H9 (cell line): ENCODE results near the gene HORMAD2. TPM values are rescaled to one million over a fixed set of nuclear protein-coding genes. Genes with fewer than 3 reads are reported as not detected.

Experiments
- DNase-seq: peaks from one replicate; pipeline ENCODE4 v3.0.0-alpha.2; 2017
- H2AFZ ChIP-seq: one replicate; pipeline ENCODE4 v1.6.1; 2013; ENCODE audit warnings: mild to moderate bottlenecking, low read length, control low read depth, moderate library complexity
- H2AK5ac ChIP-seq: 2 replicates; pipeline ENCODE4 v1.6.1; 2013; ENCODE audit warnings: low read length, control low read depth, mixed read lengths; ENCODE audit not compliant: insufficient read length
- H2BK120ac ChIP-seq: one replicate; pipeline ENCODE4 v1.6.1; 2013; ENCODE audit warnings: low read depth, mild to moderate bottlenecking, low read length, control low read depth, inconsistent platforms; ENCODE audit not compliant: poor library complexity, severe bottlenecking
- H2BK12ac ChIP-seq: 2 replicates; pipeline ENCODE4 v1.6.1; 2013; ENCODE audit warnings: low read length, control low read depth, mixed read lengths, low read depth; ENCODE audit not compliant: insufficient read length
- H2BK15ac ChIP-seq: 2 replicates; pipeline ENCODE4 v1.6.1; 2013; ENCODE audit warnings: low read depth, low read length, control low read depth
- H2BK20ac ChIP-seq: one replicate; pipeline ENCODE4 v1.6.1; 2013; ENCODE audit warnings: low read depth, mild to moderate bottlenecking, low read length, control low read depth, inconsistent platforms; ENCODE audit not compliant: poor library complexity, severe bottlenecking
- H2BK5ac ChIP-seq: 2 replicates; pipeline ENCODE4 v1.6.1; 2013; ENCODE audit warnings: low read length, control low read depth, mixed read lengths; ENCODE audit not compliant: insufficient read length
- H3K14ac ChIP-seq: 2 replicates; pipeline ENCODE4 v1.6.1; 2013; ENCODE audit warnings: low read length, control low read depth; ENCODE audit not compliant: insufficient read depth
- H3K18ac ChIP-seq: 2 replicates; pipeline ENCODE4 v1.6.1; 2013; ENCODE audit warnings: low read depth, mild to moderate bottlenecking, mixed read lengths, low read length, control low read depth; ENCODE audit not compliant: insufficient read length
- H3K23ac ChIP-seq: 2 replicates; pipeline ENCODE4 v1.6.1; 2013; ENCODE audit warnings: low read length, control low read depth, mixed read lengths, low read depth; ENCODE audit not compliant: insufficient read length
- H3K23me2 ChIP-seq: 2 replicates; pipeline ENCODE4 v1.6.1; 2013; ENCODE audit warnings: low read depth, mild to moderate bottlenecking, mixed read lengths, low read length, control low read depth; ENCODE audit not compliant: insufficient read length, poor library complexity, severe bottlenecking
- H3K27ac ChIP-seq: 2 replicates; pipeline ENCODE4 v1.5.1; 2013; ENCODE audit warnings: low read length, control low read depth, mixed read lengths, low read depth; ENCODE audit not compliant: insufficient read length
- H3K27me3 ChIP-seq: 2 replicates; pipeline ENCODE4 v1.6.1; 2013; ENCODE audit warnings: low read length, control low read depth, inconsistent platforms; ENCODE audit not compliant: insufficient read depth
- H3K4ac ChIP-seq: 2 replicates; pipeline ENCODE4 v1.6.1; 2013; ENCODE audit warnings: low read depth, mild to moderate bottlenecking, control low read depth, inconsistent platforms, low read length, moderate library complexity
- H3K4me1 ChIP-seq: 2 replicates; pipeline ENCODE4 v1.6.1; 2013; ENCODE audit warnings: low read length, control low read depth, inconsistent platforms; ENCODE audit not compliant: insufficient read depth
- H3K4me2 ChIP-seq: 2 replicates; pipeline ENCODE4 v1.6.1; 2013; ENCODE audit warnings: low read length, control low read depth, mixed read lengths; ENCODE audit not compliant: insufficient read length, insufficient read depth
- H3K56ac ChIP-seq: 2 replicates; pipeline ENCODE4 v1.6.1; 2013; ENCODE audit warnings: low read depth, mild to moderate bottlenecking, mixed read lengths, low read length, control low read depth; ENCODE audit not compliant: insufficient read length
- H3K79me1 ChIP-seq: 2 replicates; pipeline ENCODE4 v1.6.1; 2013; ENCODE audit warnings: low read depth, mild to moderate bottlenecking, moderate library complexity, low read length, control low read depth, inconsistent platforms; ENCODE audit not compliant: insufficient read depth, poor library complexity, severe bottlenecking
- H3K79me2 ChIP-seq: 2 replicates; pipeline ENCODE4 v1.6.1; 2013; ENCODE audit warnings: low read length, control low read depth, inconsistent platforms; ENCODE audit not compliant: insufficient read depth
- H3K9ac ChIP-seq: 2 replicates; pipeline ENCODE4 v1.6.1; 2013; ENCODE audit warnings: low read length, control low read depth, mixed read lengths; ENCODE audit not compliant: insufficient read length; ENCODE audit errors: extremely low read depth
- H3K9me3 ChIP-seq: one replicate; pipeline ENCODE4 v1.6.1; 2013; ENCODE audit warnings: low read depth, low read length, inconsistent platforms; ENCODE audit not compliant: control insufficient read depth
- H3T11ph ChIP-seq: one replicate; pipeline ENCODE4 v1.6.1; 2013; ENCODE audit warnings: mild to moderate bottlenecking, low read length, control low read depth, inconsistent platforms
- H4K20me1 ChIP-seq: one replicate; pipeline ENCODE4 v1.6.1; 2013; ENCODE audit not compliant: control insufficient read depth, insufficient read length, insufficient read depth
- H4K5ac ChIP-seq: 2 replicates; pipeline ENCODE4 v1.6.1; 2013; ENCODE audit warnings: low read depth, mild to moderate bottlenecking, mixed read lengths, low read length, control low read depth; ENCODE audit not compliant: insufficient read length
- H4K8ac ChIP-seq: replicated peaks from 2 replicates; pipeline ENCODE4 v1.6.1; 2013; ENCODE audit warnings: low read length, control low read depth, mixed read lengths, low read depth; ENCODE audit not compliant: insufficient read length
- H4K91ac ChIP-seq: 2 replicates; pipeline ENCODE4 v1.6.1; 2013; ENCODE audit warnings: low read depth, mild to moderate bottlenecking, moderate library complexity, mixed read lengths, low read length, control low read depth; ENCODE audit not compliant: insufficient read length
- H3K27ac Mint-ChIP-seq, 3 experiments: 2 replicates in 2 of 3; 3 replicates in 1 of 3; pipeline ENCODE4 v1.8.0; 2020 to 2021; ENCODE audit warnings: mixed read lengths in 3 of 3, mild to moderate bottlenecking in 1 of 3, moderate library complexity in 1 of 3
- H3K27me3 Mint-ChIP-seq: 2 replicates; pipeline ENCODE4 v1.8.0; 2021; ENCODE audit warnings: low read depth, mild to moderate bottlenecking, moderate library complexity, mixed read lengths
- H3K36me3 Mint-ChIP-seq, 3 experiments: 2 replicates in 2 of 3; 3 replicates in 1 of 3; pipeline ENCODE4 v1.8.0; 2020 to 2021; ENCODE audit warnings: low read depth in 3 of 3, mixed read lengths in 3 of 3; ENCODE audit not compliant: insufficient read depth in 1 of 3
- H3K4me1 Mint-ChIP-seq, 2 experiments: 2 replicates each; pipeline ENCODE4 v1.8.0; 2020; ENCODE audit warnings: mixed read lengths in 2 of 2
- H3K4me3 Mint-ChIP-seq, 2 experiments: 2 replicates in 1 of 2; 3 replicates in 1 of 2; pipeline ENCODE4 v1.8.0; 2020 to 2021; ENCODE audit warnings: mild to moderate bottlenecking in 2 of 2, mixed read lengths in 2 of 2, moderate library complexity in 1 of 2
- H3K9me3 Mint-ChIP-seq, 2 experiments: 2 replicates in 1 of 2; 3 replicates in 1 of 2; pipeline ENCODE4 v1.8.0; 2020; ENCODE audit warnings: mild to moderate bottlenecking in 2 of 2, mixed read lengths in 2 of 2, moderate library complexity in 1 of 2
- CTCF ChIP-seq: fragments of 200-600 bp; sonication (generic); conservative IDR thresholded peaks from 3 replicates; pipeline ENCODE4 v1.8.0; 2021; ENCODE audit warnings: antibody characterized with exemption, mild to moderate bottlenecking
- WGBS: extraction: QIAGEN DNeasy Blood & Tissue Kit; methylation state at CpG from one replicate; pipeline ENCODE4 v1.1.7; 2013; ENCODE audit warnings: missing lambda C conversion rate, low lambda C conversion rate, mixed read lengths; ENCODE audit not compliant: insufficient read length; ENCODE audit errors: extremely low coverage; 5-methylcytosine and 5-hydroxymethylcytosine counted together
- total RNA-seq: library from RNA; stranded (reverse); gene quantifications from 2 replicates; pipeline ENCODE4 v1.2.1, GENCODE V29; 2021

Gene HORMAD2
- total RNA-seq, 1 experiment from 2014 or later, result not detected

GRCh38 chr22:30121960-30122359 lies 41.7 kb downstream of the HORMAD2 start:
- Histone ChIP-seq H2AFZ (peak overlapping the region; percentile 82), H4K8ac (no peak overlapping the region), H3K27me3 (no peaks in the 10 kb centered on the region), H3K9me3 (no peaks in the 10 kb centered on the region), H4K5ac (no peak overlapping the region), H2BK5ac (no peak overlapping the region), H3K4me1 (no peaks in the 10 kb centered on the region), H3K56ac (no peak overlapping the region), H2BK20ac (no peak overlapping the region), H3T11ph (no peak overlapping the region), H3K23me2 (no peaks in the 10 kb centered on the region), H3K14ac (no peak overlapping the region), H3K18ac (no peak overlapping the region), H2BK15ac (no peak overlapping the region), H2BK12ac (no peak overlapping the region), H3K4ac (no peak overlapping the region), H4K20me1 (no peaks in the 10 kb centered on the region), H4K91ac (no peak overlapping the region), H3K79me2 (no peaks in the 10 kb centered on the region), H3K23ac (no peak overlapping the region), H3K27ac (no peak overlapping the region), H3K4me2 (no peak overlapping the region), H3K9ac (no peak overlapping the region), H2BK120ac (no peak overlapping the region), H2AK5ac (peak overlapping the region; percentile 65), H3K79me1 (no peaks in the 10 kb centered on the region)
- WGBS, result no CpG with 5 or more reads among the region's 6 CpGs
- no peak for TF ChIP-seq CTCF
- peaks cover 0 to 3% of the 10 kb centered on the region in 2 experiments; a peak in 1 of 5 replicates for H3K9me3 Mint-ChIP-seq
- H3K27ac Mint-ChIP-seq, result no peak overlapping the region
- no peak overlapping the region for H3K4me3 Mint-ChIP-seq
- H3K4me1 Mint-ChIP-seq, result peaks cover 0 to 4% of the 10 kb centered on the region in 2 experiments; a peak in 2 of 4 replicates
- H3K36me3 Mint-ChIP-seq, result no peaks in the 10 kb centered on the region
- no peaks in the 10 kb centered on the region; the same call in 1 of the 2 replicates for H3K27me3 Mint-ChIP-seq
- no peak for DNase-seq
